IMR-90 (cell line): Measurements from ENCODE around the gene PPRC1. TPM values are rescaled to one million over a fixed set of nuclear protein-coding genes. Genes with fewer than 3 reads are reported as not detected.

Source experiments
- ATAC-seq: fragments of 200-7000 bp; cut with Tn5 transposase; 2 replicates; pipeline ENCODE4 v1.9.1; 2020; ENCODE audit warnings: low read depth, mild to moderate bottlenecking, moderate library complexity
- BruUV-seq: library from RNA; stranded (reverse); fragments of 400-500 nt; replicated peaks from 2 replicates; lab custom pipeline; 2021; lab: Mats Ljungman, UMichigan
- CTCF ChIA-PET: fragments of 300-600 bp; formaldehyde crosslinking; extraction: SDS; loops from one replicate; lab custom pipeline; 2021; ENCODE audit warnings: antibody characterized with exemption; lab: Yijun Ruan, JAX
- POLR2A ChIA-PET: fragments of 300-600 bp; sonication (Branson Sonifier 250); formaldehyde crosslinking; loops from one replicate; lab custom pipeline; 2022; ENCODE audit warnings: antibody characterized with exemption; ENCODE audit not compliant: unreplicated experiment; lab: Charles Lee
- DNase-seq: peaks from one replicate; pipeline ENCODE4 v3.0.0; 2013
- H2AFZ ChIP-seq: replicated peaks from 2 replicates; pipeline ENCODE3; 2013; ENCODE audit warnings: low read length, mild to moderate bottlenecking; ENCODE audit not compliant: poor library complexity
- H2AK5ac ChIP-seq: 2 replicates; pipeline ENCODE4 v1.6.1; 2013; ENCODE audit warnings: low read depth, low read length, inconsistent platforms
- H2AK9ac ChIP-seq: replicated peaks from 2 replicates; pipeline ENCODE3; 2013; ENCODE audit warnings: mild to moderate bottlenecking, low read depth, low read length, moderate library complexity; ENCODE audit not compliant: poor library complexity
- H2BK120ac ChIP-seq: 2 replicates; pipeline ENCODE4 v1.6.1; 2013; ENCODE audit warnings: low read depth, low read length, inconsistent platforms
- H2BK15ac ChIP-seq: 3 replicates; pipeline ENCODE4 v1.6.1; 2013; ENCODE audit warnings: low read depth, low read length, inconsistent platforms
- H2BK20ac ChIP-seq: 2 replicates; pipeline ENCODE4 v1.6.1; 2013; ENCODE audit warnings: low read depth, mild to moderate bottlenecking, inconsistent platforms, low read length, moderate library complexity
- H2BK5ac ChIP-seq: 2 replicates; pipeline ENCODE4 v1.6.1; 2013; ENCODE audit warnings: mild to moderate bottlenecking, low read depth, low read length, inconsistent platforms; ENCODE audit not compliant: poor library complexity, severe bottlenecking
- H3K14ac ChIP-seq: replicated peaks from 2 replicates; pipeline ENCODE4 v1.6.1; 2013; ENCODE audit warnings: low read depth, low read length, inconsistent platforms
- H3K18ac ChIP-seq: 2 replicates; pipeline ENCODE4 v1.6.1; 2013; ENCODE audit warnings: low read depth, low read length, control low read depth
- H3K23ac ChIP-seq: 2 replicates; pipeline ENCODE4 v1.6.1; 2013; ENCODE audit warnings: low read depth, low read length, inconsistent platforms
- H3K27ac ChIP-seq: 2 replicates; pipeline ENCODE4 v1.5.1; 2013; ENCODE audit warnings: mild to moderate bottlenecking, control low read depth, low read length; ENCODE audit not compliant: insufficient read depth
- H3K27me3 ChIP-seq: 2 replicates; pipeline ENCODE4 v1.6.1; 2013; ENCODE audit warnings: low read length; ENCODE audit not compliant: control insufficient read depth, insufficient read depth
- H3K36me3 ChIP-seq: 2 replicates; pipeline ENCODE4 v1.6.1; 2013; ENCODE audit warnings: low read length, mixed read lengths; ENCODE audit not compliant: control insufficient read depth, insufficient read depth
- H3K4ac ChIP-seq: 2 replicates; pipeline ENCODE4 v1.6.1; 2013; ENCODE audit warnings: low read depth, low read length, inconsistent platforms
- H3K4me1 ChIP-seq: 2 replicates; pipeline ENCODE4 v1.6.1; 2013; ENCODE audit warnings: low read length, mixed read lengths; ENCODE audit not compliant: control insufficient read depth, insufficient read depth
- H3K4me2 ChIP-seq: 2 replicates; pipeline ENCODE4 v1.6.1; 2013; ENCODE audit warnings: low read depth, mild to moderate bottlenecking, control low read depth, low read length, moderate library complexity
- H3K4me3 ChIP-seq: 2 replicates; pipeline ENCODE4 v1.5.1; 2013; ENCODE audit warnings: low read depth, mild to moderate bottlenecking, control low read depth, low read length, moderate library complexity; ENCODE audit not compliant: insufficient read depth
- H3K56ac ChIP-seq: 2 replicates; pipeline ENCODE4 v1.6.1; 2013; ENCODE audit warnings: low read length, inconsistent platforms; ENCODE audit not compliant: insufficient read depth; ENCODE audit errors: extremely low read depth
- H3K79me1 ChIP-seq, 2 experiments: 2 replicates each; pipeline ENCODE4 v1.6.1; 2013; ENCODE audit warnings: low read length in 2 of 2, inconsistent platforms in 1 of 2, low read depth in 1 of 2
- H3K9ac ChIP-seq: 2 replicates; pipeline ENCODE4 v1.6.1; 2013; ENCODE audit warnings: low read depth, low read length, control low read depth
- H3K9me1 ChIP-seq: 2 replicates; pipeline ENCODE4 v1.6.1; 2013; ENCODE audit warnings: low read length, inconsistent platforms; ENCODE audit not compliant: insufficient read depth
- H3K9me3 ChIP-seq: 2 replicates; pipeline ENCODE4 v1.6.1; 2013; ENCODE audit warnings: low read length; ENCODE audit not compliant: control insufficient read depth, insufficient read depth
- H4K20me1 ChIP-seq: 2 replicates; pipeline ENCODE4 v1.6.1; 2013; ENCODE audit warnings: low read length, inconsistent platforms; ENCODE audit not compliant: insufficient read depth
- H4K5ac ChIP-seq: 2 replicates; pipeline ENCODE4 v1.6.1; 2013; ENCODE audit warnings: mild to moderate bottlenecking, low read depth, low read length, control low read depth
- H4K8ac ChIP-seq, 2 experiments: 2 replicates each; pipeline ENCODE4 v1.6.1; 2013; ENCODE audit warnings: low read depth in 2 of 2, low read length in 2 of 2, control low read depth in 1 of 2, inconsistent platforms in 1 of 2
- H4K91ac ChIP-seq: 2 replicates; pipeline ENCODE4 v1.6.1; 2013; ENCODE audit warnings: low read depth, low read length, inconsistent platforms; ENCODE audit not compliant: insufficient read depth
- RAD21 ChIP-seq: IDR thresholded peaks from 2 replicates; pipeline ENCODE4 v1.6.1; 2012; ENCODE audit warnings: low read length, improper control_type of control experiment
- WGBS, 2 experiments: methylation state at CpG; one replicate each; pipeline versions ENCODE4 v1.1.5 to v1.1.7; 2013; ENCODE audit warnings: missing lambda C conversion rate in 2 of 2; ENCODE audit not compliant: insufficient read length in 1 of 2; ENCODE audit errors: extremely low coverage in 2 of 2; 5-methylcytosine and 5-hydroxymethylcytosine counted together
- dilution Hi-C: fragments of 300-500 bp; cut with HindIII; formaldehyde crosslinking; loops from one replicate; pipeline ENCODE4 v1.14.3; 2018; ENCODE audit warnings: low sequenced_read_pairs; ENCODE audit not compliant: unreplicated experiment
- in situ Hi-C: fragments of 300-500 bp; cut with MboI; formaldehyde crosslinking; loops from 3 replicates; pipeline ENCODE4 v1.14.3; 2019; ENCODE audit warnings: low sequenced_read_pairs, inconsistent platforms, mixed read lengths
- intact Hi-C: fragments of 100-400 bp; cut with micrococcal nuclease; formaldehyde crosslinking; loops from 2 replicates; pipeline ENCODE4 v1.10.0; 2022
- polyA plus RNA-seq, 3 experiments: library from polyadenylated mRNA; depleted of rRNA; stranded (reverse); fragments of >200 nt; gene quantifications; 2 replicates each; pipeline ENCODE4 v1.2.3, GENCODE V29; 2012; ENCODE audit warnings: low replicate concordance in 1 of 3
- total RNA-seq: library from RNA; depleted of rRNA; stranded (reverse); fragments of >200 nt; gene quantifications from 2 replicates; pipeline ENCODE4 v1.2.3, GENCODE V29; 2012

The PPRC1 gene
- total and polyA plus RNA-seq, 2 of the 4 experiments (the other 2 are of a cell fraction): 11.8 to 38.7 TPM

DNA sequence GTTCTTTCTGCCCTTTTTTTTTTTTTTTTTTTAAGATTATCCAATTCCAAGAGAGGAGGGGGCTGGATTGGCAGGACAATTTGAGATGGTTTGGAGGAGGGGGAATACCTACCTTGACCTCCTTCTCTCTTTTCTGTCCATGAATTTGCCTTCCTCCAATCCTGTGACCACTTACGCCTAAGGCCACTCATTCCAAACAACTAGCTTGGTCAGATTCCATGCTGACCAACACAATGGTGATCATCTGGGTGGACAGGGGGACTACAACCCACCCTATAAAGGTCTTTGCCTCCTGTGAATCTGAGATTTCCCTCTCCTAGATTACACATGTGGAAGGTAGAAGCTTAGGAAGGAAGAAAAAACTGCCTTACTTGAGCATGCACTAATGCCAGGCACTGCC, 10.4 kb upstream of the PPRC1 start:
- peaks cover 20% of the 10 kb centered on the region for H3K9me1 ChIP-seq
- in situ Hi-C loops (no loop called here), dilution Hi-C loops (no loop called here), intact Hi-C loops (no loop called here)
- peak overlapping the region; percentile 94 for H4K91ac ChIP-seq
- no peak for TF ChIP-seq RAD21
- ATAC-seq (no peak), DNase-seq (no peak)
- WGBS, 2 experiments: no CpG with 5 or more reads among the region's 1 CpG
- peak overlapping the region; percentile 91 for H2BK20ac ChIP-seq
- peaks cover 7 to 43% of the 10 kb centered on the region in 2 experiments; a peak in 2 of 4 replicates for H3K79me1 ChIP-seq
- peak overlapping the region; percentile 8; the same call in 1 of the 2 replicates for H3K56ac ChIP-seq
- peak overlapping the region; percentile 87 for H2BK5ac ChIP-seq
- peaks cover 8% of the 10 kb centered on the region for H4K20me1 ChIP-seq
- H2BK120ac ChIP-seq: peak overlapping the region; percentile 94
- peak overlapping the region; percentile 91 for H3K27ac ChIP-seq
- H2AK5ac ChIP-seq: peak overlapping the region; percentile 90
- H2AK9ac ChIP-seq: no peak overlapping the region
- H4K8ac ChIP-seq: peak overlapping the region; percentile 53 to 91; a peak in 3 of 4 replicates
- no peak overlapping the region for H3K4me3 ChIP-seq
- H3K14ac ChIP-seq: peak overlapping the region; percentile 85
- H3K4me2 ChIP-seq: peak overlapping the region; percentile 78
- POLR2A ChIA-PET: no interaction called here
- peaks cover 21% of the 10 kb centered on the region for H3K4me1 ChIP-seq
- H2AFZ ChIP-seq: no peak overlapping the region
- no peaks in the 10 kb centered on the region for H3K27me3 ChIP-seq
- no peaks in the 10 kb centered on the region for H3K36me3 ChIP-seq
- H3K9me3 ChIP-seq: no peaks in the 10 kb centered on the region
- peak overlapping the region; percentile 93 for H3K4ac ChIP-seq
- CTCF ChIA-PET: interaction anchor here (2.0 kb wide), 1 partner anchor 10 kb away, joined by 10 read pairs; the partner anchor contains the start of gene PPRC1
- H2BK15ac ChIP-seq: peak overlapping the region; percentile 88; the same call in 2 of the 3 replicates
- BruUV-seq: no TSS peak
- H3K23ac ChIP-seq: peak overlapping the region; percentile 86; the same call in 1 of the 2 replicates
- H3K9ac ChIP-seq: peak overlapping the region; percentile 65
- H4K5ac ChIP-seq: peak overlapping the region; percentile 94
- peak overlapping the region; percentile 90 for H3K18ac ChIP-seq
